ENCODE results near the gene CDK11B.
A peak's percentile ranks its signal among the peaks of the same experiment; 100 is the strongest.
"Not testable (repeated sequence)": the region's sequence is repeated elsewhere in the genome, so short reads cannot be mapped to it uniquely, and the experiment has no call there.

CDK11B gene

DNA sequence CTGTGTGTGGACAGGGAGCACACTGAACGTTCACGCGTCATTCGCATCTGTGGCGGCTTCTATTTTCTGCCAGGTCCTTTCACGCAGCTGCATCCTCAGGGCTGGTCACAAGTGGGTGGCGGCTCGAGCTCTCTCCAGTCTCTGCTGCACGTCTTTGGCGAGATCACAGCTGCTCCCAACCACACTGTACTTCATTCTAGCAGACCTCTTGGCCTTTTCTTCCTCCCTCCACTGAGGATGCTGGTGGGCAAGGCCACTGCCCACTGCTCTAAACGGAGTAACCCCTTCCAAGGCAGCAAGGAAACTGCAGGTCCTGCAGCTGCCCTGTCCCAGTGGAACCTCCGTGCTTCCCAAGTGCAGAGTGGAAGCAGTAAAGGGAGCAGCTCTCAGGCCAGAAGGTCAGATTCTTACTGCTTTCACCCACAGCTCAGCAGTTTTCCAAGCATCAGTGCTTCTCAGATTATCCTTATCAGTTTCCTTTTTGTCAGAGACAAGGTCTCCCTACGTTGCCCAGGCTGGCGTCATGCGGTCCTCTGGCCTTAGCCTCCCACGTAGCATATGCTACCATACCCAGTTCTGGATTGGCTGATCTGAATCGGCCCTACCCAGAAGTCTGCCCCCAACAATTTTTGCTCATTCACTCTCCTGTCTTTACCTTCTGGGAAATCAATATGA, 11.1 kb downstream of the CDK11B start:
- not testable (repeated sequence) for DNase-seq

DNA sequence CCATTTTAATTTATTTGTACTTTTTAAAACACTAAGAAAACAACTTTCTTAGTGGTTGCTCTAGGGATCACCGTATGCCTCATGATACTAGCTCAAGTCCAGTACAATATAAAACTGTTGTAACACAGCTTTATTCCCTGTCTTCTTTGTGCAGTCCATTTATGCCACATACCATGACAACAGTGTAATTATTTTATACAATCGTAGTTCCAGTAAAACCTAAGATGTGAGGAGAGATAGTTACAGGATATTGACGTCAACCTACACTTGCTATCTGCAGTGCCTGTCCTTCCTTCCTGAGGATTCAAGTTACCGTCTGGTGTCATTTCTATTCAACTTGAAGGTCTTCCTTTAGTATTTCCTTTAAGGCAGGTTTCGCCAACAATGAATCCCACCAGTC, 12.5 kb downstream of the CDK11B start:
- DNase-seq: not testable (repeated sequence)

DNA sequence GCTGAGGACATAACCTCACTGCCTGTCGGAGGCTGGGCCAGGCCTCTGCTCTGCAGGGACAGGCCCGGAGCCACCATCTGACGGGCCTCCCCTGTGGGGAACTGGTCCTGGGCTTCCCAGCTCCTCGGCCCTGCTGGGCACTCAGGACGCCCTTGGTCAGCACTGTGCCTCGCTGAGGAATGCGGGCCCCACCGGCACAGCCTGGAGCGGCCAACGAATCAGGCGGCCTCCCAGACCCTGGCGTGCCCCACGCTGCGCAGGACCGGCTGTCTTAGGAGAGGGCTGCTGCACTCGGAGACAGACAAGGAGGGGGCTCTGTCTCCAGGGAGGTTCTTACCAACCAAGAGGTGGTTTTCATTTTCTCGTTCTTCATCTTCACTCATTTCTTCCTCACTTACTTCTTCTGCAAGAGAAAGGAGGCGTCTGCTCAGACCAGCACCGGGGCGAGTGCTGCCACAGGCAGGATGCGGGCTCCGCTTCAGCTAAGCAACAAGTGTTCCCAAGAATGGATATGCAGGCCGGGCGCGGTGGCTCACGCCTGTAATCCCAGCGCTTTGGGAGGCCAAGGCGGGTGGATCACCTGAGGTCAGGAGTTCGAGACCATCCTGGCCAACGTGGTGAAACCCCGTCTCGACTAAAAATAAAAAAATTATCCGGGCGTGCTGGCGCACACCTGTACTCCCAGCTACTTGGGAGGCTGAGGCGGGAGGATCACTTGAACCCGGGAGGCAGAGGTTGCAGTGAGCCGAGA, 17.9 kb downstream of the CDK11B start:
- DNase-seq: not testable (repeated sequence)

DNA sequence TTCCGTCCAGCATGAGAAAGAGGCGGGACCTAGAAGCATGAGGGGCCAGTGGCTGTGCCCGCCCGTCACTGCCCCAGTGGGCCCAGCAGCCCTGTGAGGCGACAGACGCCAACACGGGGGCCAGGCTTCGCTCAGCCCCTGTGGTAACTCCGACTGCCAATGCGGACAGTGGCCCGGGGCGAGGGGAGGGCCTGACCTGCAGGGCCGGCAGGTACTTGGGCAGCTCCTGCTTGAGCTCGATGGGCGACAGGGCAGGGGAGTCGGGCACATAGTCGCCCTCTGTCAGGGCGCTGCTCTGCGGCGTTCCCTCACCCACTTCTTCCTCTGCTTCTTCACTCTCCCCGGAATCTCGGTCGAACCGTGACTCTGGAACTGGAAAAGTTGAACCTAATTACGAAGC, 18.7 kb downstream of the CDK11B start:
- DNase-seq: not testable (repeated sequence)

DNA sequence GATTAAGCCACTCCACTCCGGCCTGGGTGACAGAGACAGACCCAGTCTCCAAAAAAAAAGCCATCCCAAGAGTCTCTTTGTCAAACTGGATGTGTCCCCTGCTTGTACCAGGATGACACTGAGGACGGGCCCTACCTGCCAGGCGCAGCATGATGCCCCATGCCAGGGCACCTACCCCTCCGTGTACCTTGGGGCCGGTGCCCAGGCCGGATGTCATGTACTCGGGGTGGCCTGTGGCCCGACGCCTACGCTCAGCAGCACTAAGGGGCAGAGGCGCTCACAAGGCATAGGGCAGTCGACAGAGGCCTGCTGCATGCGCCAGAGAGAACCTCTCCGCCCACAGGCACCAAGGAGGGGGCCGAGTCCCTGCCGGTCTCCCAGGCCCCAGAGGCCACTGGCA, 19.4 kb downstream of the CDK11B start:
- DNase-seq: not testable (repeated sequence)

DNA sequence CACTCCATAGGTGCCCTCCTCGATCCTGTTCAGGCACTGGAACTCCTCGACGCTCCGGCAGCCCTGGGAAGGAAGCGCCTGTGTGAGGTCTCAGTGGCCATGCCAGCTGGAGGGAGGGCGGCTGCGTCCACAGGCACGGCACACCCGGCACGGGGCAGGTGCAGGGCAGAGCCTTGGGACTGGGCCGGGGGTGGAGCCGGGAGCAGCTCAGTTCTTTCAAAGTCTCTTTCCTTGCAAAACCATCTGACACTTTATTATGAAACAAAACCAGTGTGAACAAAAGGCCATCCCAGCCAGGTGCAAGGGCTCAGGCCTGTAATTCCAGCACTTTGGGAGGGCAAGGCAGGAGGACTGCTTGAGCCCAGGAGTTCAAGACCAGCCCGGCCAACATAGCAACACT, 20.3 kb downstream of the CDK11B start:
- not testable (repeated sequence) for DNase-seq

DNA sequence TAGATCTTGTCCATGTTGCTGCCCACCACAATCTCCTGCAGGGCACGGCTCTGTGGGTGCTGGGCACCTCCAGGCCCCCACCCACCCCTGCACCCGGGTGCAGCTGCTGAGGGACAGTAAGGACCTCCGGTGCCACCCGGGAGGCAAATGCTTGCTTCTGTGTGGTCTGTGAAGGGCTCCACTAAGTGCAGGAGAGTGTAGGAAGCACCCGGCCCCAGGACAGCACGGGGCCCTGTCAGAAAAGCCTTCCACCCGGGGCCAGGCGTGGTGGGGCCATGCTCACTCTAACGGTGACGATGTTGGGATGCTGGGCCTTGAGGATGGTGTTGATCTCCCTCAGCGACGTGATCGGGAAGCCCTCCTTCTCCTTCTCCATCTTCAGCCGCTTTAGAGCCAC, 21.3 kb downstream of the CDK11B start:
- DNase-seq: not testable (repeated sequence)

DNA sequence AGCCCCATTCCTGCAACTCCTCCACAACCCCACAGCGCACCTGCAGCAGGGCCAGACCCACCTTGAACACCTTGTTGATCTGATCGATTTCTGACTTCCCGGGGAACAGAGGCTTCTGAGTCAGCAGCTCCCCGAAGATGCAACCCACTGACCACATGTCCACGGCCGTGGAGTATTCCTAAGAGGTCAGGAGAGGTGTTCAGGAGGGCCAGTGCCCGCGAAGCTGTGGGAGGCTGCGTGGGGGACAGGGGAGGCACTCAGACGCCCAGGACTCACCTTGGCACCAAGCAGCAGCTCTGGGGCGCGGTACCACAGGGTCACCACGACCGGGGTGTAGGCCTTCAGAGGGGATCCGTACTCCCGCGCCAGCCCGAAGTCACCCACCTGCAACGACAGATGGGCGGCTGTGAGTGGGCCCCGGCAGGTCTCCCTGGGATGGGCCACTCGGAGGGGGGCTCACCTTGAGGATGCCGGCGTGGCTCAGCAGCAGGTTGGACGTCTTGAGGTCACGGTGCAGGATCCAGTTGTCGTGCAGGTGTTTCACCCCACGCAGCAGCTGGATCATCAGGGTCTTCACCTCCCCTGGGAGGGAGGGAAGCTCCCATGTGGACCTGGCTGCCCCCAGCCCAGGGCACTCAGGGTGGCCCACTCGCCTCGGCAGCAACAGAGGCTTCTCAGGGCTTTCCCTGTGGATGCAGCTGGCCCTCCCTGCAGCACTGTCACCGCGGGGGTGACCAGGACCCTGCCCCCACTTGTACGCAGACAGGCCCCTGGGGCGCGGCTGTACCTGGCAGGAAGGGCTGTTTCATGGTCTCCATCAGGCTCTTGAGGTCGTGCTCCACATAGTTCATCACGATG, 22.0 kb downstream of the CDK11B start:
- DNase-seq: not testable (repeated sequence)

DNA sequence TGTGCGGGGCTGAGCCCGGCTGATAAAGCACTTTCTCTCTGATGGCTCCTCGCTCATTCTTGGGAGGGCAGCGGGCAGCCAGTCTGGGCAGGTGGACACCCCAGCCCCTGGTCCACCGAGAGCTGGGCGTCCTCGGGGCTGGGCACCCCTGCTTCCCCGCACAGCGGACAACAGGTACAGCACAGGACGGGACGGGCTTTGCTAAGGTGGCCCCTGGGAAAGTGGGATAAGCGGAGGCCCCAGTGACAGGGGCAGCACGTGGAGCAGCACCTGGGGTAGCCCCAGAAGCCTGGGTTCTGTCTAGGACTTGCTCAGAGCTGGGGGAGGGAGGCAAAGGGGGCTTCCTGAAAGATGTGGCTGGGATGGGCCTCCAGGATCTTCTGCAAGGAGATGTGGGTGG, 24.2 kb downstream of the CDK11B start:
- DNase-seq: not testable (repeated sequence)

DNA sequence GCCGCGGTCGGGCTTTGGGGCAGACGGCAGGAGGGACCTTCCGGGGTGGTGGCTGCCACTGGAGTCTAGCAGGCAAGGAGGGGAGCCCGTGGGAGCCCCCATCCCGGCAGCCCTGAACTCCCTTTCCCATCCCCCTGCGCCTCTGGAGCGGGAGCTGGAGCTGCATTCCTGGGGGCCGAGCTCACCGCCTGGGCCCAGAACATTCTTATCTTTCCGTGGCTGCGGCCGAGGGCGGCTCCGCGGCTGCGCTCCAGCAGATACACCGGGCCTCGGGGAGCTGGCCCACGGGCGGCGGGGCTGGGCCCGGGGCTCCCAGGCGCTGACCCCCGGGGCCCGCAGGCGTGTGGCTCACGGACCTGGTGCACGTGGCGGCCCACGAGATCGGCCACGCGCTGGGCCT, 25.4 kb downstream of the CDK11B start:
- not testable (repeated sequence) for DNase-seq

DNA sequence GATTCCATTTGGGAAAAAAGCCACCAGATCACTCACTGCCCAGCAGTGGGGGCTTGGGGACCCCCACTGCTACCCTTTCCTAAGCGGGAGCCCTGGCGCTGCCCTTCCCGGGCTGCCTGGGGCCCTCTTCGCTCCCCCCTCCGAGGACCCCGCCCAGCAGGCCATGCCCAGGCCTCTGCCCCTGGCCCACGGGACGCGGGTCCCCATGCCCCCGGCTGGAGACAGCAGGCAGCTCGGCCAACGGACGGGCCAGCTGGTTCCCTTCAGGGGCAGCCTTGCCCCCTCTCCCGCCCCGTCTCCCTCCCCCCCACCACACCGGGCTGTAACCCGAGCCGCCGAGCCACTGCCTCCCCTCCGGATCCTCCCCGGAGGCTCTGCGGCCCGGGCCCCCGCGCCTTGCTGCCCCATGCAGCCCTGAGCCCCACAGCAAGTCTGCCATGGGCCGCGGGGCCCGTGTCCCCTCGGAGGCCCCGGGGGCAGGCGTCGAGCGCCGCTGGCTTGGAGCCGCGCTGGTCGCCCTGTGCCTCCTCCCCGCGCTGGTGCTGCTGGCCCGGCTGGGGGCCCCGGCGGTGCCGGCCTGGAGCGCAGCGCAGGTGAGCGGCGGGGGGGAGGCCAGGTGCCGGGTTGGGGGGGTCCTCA, 26.9 kb downstream of the CDK11B start, which contains the start of gene MMP23B:
MMP23B (plus strand) TSS at position 392 of the 639 bp plus-strand sequence; CDS start at position 438, 46 bp downstream.
- DNase-seq: no peak

DNA sequence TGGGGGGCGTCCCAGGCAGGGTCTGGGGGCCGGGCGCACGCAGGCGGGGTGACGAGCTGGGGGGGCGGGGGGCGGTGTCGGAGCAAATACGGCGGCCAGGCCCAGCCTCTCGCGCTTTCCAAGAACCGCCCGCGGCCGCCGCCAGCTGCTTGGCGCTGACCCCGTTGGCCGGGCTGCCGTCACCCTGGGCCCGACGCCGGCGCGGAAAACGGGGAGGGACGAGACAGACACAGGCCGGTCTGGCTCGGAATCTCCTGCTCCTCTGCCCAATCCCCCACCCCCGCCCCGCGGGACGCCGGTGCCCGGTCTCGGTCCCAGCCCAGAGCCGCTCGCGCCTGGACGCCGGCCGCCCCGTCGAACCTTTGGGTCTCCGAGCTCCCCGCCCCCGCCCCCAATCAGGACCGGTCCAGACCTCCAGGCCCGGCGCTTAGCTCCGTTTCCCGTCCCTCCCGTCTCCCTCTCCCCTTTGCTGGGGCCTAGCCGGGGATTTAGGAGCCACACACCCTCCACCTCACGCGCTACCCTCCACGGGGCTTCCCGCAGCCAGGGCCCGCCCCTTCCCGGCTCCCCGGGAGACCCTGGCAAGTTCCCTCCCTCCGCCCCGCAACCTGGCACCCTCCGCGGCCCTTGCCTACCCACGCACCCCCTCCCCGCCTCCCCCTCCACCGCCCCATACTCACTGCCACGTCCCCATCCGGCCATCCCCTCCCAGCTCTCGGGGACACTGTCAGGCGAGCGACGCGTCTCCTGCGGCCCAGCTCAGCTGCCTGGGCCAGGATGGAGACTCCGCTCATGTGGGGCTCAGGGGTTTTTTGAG, 27.6 kb downstream of the CDK11B start:
- no peak for DNase-seq

DNA sequence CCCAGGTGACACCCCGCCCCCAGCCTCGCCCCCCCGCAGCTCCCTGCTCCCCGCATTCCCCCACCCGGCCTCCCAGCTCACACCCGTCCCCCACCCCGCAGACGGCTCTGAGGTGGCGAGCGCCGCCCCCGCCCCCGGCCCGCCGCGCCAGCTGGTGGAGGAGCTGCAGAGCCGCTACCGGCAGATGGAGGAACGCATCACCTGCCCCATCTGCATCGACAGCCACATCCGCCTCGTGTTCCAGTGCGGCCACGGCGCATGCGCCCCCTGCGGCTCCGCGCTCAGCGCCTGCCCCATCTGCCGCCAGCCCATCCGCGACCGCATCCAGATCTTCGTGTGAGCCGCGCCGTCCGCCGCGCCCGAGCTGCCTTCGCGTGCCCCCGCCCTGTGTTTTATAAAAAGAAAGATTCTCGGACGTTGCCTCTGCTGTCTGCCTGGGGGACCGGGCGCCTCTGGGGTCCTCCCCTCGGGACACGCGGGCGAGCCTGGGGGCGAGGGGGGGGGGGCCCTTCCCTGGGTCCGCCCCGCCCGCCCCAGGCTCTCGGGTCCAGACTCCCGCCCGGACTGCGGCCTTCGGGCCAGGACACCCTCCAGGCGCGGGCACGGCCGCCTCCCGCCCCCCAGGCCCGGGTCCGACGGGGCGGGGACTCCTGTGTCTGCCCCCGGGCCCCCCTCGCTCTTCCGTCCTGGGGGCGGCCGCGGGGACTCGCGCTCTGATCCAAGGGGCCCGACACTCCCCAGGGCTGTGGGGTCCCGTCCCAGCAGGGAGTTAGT, 28.4 kb downstream of the CDK11B start:
- DNase-seq: peak; percentile 28

DNA sequence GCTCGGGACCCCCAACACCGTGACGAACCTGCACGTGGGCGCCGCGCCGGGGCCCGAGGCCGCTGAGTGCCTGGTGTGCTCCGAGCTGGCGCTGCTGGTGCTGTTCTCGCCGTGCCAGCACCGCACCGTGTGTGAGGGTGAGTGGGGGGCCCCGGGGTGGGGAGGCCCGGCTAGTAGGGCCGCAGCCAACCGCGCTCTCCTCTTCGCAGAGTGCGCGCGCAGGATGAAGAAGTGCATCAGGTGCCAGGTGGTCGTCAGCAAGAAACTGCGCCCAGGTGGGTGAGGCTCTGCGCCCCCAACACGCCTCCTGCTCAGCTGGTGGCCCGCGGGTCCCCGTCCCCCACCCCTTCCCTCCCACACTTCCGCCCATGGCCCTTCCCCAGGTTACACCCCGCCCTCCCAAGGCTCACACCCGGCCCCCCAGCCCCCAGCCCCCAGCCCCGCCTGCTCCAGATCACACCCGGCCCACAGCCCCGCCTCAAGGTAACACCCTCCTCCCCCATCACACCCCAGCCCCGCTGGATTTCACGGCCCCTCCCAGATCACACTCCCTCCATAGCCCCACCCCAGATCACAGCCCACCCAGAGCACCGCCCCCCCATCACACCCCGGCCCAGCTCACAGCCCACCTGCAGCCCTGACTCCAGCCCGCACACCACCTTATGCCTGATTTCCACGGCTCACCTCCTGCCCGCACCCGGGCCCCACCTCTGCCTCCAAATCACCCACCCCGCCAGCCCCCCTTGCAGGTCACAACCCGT, 29.2 kb downstream of the CDK11B start:
- DNase-seq: no peak

DNA sequence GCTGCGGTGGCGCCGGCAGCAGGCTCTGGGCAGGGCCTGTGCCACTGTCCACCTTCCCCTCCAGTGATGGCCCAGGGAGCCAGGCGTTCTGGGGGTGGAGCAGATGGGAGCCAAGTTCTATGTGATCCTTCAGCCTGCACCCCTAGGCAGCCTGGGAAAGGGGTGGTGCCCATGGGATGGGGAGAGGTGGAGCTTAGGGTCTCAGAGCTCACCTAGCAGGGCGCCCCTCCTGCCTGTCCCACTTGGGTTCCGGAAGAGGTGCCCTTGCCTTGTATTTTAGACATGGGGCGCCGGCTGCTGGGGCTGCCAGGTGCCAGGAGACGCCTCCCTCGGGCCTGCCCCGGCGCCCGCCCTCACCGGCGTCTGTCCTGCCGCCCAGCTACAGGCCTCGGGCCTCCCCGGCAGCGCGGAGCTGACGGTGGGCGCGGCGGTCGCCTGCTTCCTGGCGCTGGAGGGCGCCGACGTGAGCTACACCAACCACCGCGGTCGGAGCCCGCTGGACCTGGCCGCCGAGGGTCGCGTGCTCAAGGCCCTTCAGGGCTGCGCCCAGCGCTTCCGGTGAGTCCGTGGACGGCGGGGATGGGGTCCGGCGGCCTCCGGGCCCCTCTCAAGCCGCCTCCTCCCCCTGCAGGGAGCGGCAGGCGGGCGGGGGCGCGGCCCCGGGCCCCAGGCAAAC, 29.9 kb downstream of the CDK11B start:
- DNase-seq: no peak

DNA sequence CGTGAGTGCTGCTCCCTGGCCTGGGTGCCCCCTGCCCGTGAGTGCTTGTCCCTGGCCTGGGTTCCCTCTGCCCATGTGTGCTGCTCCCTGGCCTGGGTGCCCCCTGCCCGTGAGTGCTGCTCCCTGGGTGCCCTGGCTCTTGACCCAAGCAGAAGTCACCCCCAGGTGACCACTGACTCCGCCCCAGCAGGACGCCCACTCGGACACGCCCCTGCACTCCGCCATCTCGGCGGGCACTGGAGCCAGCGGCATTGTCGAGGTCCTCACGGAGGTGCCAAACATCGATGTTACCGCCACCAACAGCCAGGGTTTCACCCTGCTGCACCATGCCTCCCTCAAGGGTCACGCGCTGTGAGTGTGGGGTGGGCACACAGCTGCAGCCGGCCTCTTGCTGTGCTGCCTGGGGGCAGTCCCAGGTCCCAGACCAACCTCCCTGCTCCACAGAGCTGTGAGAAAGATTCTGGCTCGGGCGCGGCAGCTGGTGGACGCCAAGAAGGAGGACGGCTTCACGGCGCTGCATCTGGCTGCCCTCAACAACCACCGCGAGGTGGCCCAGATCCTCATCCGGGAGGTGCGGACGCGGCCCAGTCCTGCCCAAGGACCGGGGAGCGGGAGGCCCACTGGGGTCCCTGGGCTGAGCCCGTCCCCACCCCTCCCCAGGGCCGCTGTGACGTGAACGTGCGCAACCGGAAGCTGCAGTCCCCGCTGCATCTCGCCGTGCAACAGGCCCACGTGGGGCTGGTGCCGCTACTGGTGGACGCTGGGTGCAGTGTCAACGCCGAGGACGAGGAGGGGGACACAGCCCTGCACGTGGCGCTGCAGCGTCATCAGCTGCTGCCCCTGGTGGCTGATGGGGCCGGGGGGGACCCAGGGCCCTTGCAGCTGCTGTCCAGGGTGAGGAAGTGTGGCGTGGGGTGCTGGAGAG, 30.7 kb downstream of the CDK11B start:
- no peak for DNase-seq

DNA sequence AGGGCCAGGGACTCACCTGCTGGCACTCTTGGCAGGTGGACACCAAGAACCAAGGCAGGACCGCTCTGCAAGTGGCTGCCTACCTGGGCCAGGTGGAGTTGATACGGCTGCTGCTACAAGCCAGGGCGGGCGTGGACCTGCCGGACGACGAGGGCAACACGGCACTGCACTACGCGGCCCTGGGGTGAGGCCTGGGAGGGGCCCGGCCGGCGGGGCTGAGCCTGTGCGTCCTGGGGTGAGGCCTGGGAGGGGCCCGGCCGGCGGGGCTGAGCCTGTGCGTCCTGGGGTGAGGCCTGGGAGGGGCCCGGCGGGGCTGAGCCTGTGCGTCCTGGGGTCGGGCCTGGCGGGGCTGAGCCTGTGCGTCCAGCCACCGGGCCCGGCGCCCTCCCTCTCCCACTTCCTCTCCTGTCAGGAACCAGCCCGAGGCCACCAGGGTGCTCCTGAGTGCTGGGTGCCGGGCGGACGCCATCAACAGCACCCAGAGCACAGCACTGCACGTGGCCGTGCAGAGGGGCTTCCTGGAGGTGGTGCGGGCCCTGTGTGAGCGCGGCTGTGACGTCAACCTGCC, 31.5 kb downstream of the CDK11B start:
- no peak for DNase-seq
